ENCODE results near the gene SIAE. TPM values are rescaled to one million over a fixed set of nuclear protein-coding genes. Genes with fewer than 3 reads are reported as not detected.

Gene SIAE
- total RNA-seq, 6 experiments from 2014 or later = 9.2 to 14.4 (median 11.3) TPM

DNA sequence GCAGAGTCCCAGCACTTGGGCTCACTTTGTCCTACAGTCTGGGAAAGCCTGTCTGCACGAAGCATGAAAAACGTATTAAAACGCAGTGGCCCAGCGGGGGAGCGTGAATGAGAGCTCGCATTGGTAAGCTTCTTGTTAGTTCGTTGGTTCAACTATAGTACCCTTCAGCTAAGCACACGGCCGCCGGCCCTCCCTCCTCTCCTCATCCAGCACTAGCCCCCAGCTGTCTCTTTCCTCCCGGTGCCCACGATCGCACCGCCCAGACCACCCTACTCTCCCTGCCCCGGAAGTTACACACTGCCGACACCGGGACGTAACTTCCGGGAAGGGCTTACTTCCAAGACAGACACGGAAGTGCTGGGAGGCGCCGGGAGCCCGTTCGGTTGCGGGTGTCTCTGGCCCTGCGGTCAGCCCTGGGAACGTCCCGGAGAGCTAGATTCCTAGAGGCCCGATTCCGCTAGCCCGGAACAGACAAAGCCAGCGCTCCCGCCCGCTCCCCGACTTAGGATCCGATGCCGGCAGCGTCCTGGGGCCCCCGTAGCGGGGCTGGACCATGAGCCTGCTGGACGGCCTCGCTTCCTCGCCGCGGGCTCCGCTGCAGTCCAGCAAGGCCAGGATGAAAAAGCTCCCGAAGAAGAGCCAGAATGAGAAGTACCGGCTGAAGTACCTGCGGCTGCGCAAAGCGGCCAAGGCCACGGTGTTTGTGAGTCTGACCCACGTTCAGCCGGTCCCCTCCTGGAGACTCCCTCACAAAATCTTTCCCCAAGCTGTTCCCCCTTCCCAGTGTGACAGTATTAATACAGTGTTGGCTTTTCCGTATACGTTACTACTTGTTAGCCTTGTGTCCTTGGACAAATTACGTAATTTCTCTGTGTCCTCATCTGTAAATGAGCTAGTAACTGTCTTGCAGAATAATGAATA lies 50.7 kb downstream of the SIAE start, which contains the start of gene TBRG1:
Gene TBRG1, plus strand, starts transcription at position 334 of the 921 bp plus-strand sequence. Its CDS starts 220 bp downstream, at position 554.
- Mint-ChIP-seq H3K4me3 (peak within 1 kb of the TSS; percentile 97), H3K36me3 (ENCODE audit: low read depth) (peaks cover 20% of the 10 kb centered on the region), H3K27ac (peak within 1 kb of the TSS; percentile 96), H3K9me3 (no peaks in the 10 kb centered on the region), H3K27me3 (ENCODE audit: insufficient read depth) (peaks cover 9% of the 10 kb centered on the region), H3K4me1 (ENCODE audit: low read depth) (peaks cover 31% of the 10 kb centered on the region)
- peak; percentile 79 for DNase-seq
- TF ChIP-seq, protein P1, sequence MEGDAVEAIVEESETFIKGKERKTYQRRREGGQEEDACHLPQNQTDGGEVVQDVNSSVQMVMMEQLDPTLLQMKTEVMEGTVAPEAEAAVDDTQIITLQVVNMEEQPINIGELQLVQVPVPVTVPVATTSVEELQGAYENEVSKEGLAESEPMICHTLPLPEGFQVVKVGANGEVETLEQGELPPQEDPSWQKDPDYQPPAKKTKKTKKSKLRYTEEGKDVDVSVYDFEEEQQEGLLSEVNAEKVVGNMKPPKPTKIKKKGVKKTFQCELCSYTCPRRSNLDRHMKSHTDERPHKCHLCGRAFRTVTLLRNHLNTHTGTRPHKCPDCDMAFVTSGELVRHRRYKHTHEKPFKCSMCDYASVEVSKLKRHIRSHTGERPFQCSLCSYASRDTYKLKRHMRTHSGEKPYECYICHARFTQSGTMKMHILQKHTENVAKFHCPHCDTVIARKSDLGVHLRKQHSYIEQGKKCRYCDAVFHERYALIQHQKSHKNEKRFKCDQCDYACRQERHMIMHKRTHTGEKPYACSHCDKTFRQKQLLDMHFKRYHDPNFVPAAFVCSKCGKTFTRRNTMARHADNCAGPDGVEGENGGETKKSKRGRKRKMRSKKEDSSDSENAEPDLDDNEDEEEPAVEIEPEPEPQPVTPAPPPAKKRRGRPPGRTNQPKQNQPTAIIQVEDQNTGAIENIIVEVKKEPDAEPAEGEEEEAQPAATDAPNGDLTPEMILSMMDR (IDR thresholded peaks at IDR 0.05) = no peak

GRCh38 chr11:124618863-124619262 lies 54.7 kb downstream of the SIAE start:
- TF ChIP-seq, protein P1 (IDR thresholded peaks at IDR 0.05) = no peak
- H3K9me3 Mint-ChIP-seq = no peaks in the 10 kb centered on the region
- peaks cover 26% of the 10 kb centered on the region for H3K27me3 Mint-ChIP-seq (ENCODE audit: insufficient read depth)
- DNase-seq = no peak
- no peak overlapping the region for H3K27ac Mint-ChIP-seq
- no peaks in the 10 kb centered on the region for H3K36me3 Mint-ChIP-seq (ENCODE audit: low read depth)
- peaks cover 12% of the 10 kb centered on the region for H3K4me1 Mint-ChIP-seq (ENCODE audit: low read depth)
- no peak overlapping the region for H3K4me3 Mint-ChIP-seq

GRCh38 chr11:124612567-124613246 lies 60.8 kb downstream of the SIAE start:
- Mint-ChIP-seq H3K4me3 (no peak overlapping the region), H3K27ac (no peak overlapping the region), H3K27me3 (ENCODE audit: insufficient read depth) (peaks cover 19% of the 10 kb centered on the region), H3K36me3 (ENCODE audit: low read depth) (no peaks in the 10 kb centered on the region), H3K4me1 (ENCODE audit: low read depth) (no peaks in the 10 kb centered on the region), H3K9me3 (no peaks in the 10 kb centered on the region)
- DNase-seq = no peak
- TF ChIP-seq, protein P1 (IDR thresholded peaks at IDR 0.05) = no peak

DNA sequence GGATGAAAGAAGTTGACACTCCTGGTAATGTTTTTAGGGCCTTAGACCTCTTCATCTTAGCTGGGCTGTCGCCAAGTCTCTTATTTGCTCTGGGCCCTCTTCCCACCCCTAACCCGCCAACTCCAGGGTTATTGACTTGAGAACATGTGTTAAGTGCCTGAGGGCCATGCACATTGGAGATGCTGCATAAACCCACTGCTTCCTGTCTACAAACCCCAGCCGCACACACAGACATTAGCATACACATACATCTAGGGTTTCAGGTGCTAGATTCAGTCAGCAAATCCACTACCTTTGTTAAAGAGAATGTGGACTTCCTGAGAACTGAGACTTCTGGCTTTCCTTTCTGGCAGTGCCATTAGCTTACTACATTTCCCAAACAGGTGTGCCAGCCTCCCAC lies 61.5 kb downstream of the SIAE start:
- TF ChIP-seq, protein P1 (IDR thresholded peaks at IDR 0.05) = no peak
- DNase-seq = no peak
- no peaks in the 10 kb centered on the region for H3K4me1 Mint-ChIP-seq (ENCODE audit: low read depth)
- no peaks in the 10 kb centered on the region for H3K36me3 Mint-ChIP-seq (ENCODE audit: low read depth)
- H3K9me3 Mint-ChIP-seq = no peaks in the 10 kb centered on the region
- peaks cover 13% of the 10 kb centered on the region for H3K27me3 Mint-ChIP-seq (ENCODE audit: insufficient read depth)
- no peak overlapping the region for H3K4me3 Mint-ChIP-seq
- no peak overlapping the region for H3K27ac Mint-ChIP-seq

- H3K4me1 Mint-ChIP-seq (ENCODE audit: low read depth) = no peaks in the 10 kb centered on the region
- DNase-seq = no peak
- peaks cover 10% of the 10 kb centered on the region for H3K27me3 Mint-ChIP-seq (ENCODE audit: insufficient read depth)
- H3K27ac Mint-ChIP-seq = no peak within 1 kb of the TSS
- no peak within 1 kb of the TSS for H3K4me3 Mint-ChIP-seq
- H3K9me3 Mint-ChIP-seq = no peaks in the 10 kb centered on the region
- TF ChIP-seq, protein P1 (IDR thresholded peaks at IDR 0.05) = no peak
- no peaks in the 10 kb centered on the region for H3K36me3 Mint-ChIP-seq (ENCODE audit: low read depth)
Observed at GRCh38 chr11:124611064-124611463, 62.5 kb downstream of the SIAE start, which contains the start of gene PANX3. Gene PANX3 (plus strand): TSS chr11:124611428. CDS start chr11:124611557, 129 bp downstream.
